Vagina (tissue), 2 donors: Measurements from ENCODE around the gene WDR72. TPM values are rescaled to one million over a fixed set of nuclear protein-coding genes. Genes with fewer than 3 reads are reported as not detected.

Experiments
- DNase-seq, 2 donors: peaks; one replicate each; pipeline ENCODE4 v3.0.0-alpha.2; 2017; ENCODE audit errors: extremely low spot score in 2 of 2
- H3K27ac ChIP-seq: fragments of 200-600 bp; sonication (generic); one replicate; pipeline ENCODE4 v1.5.1; 2019
- H3K27me3 ChIP-seq: fragments of 200-600 bp; sonication (generic); one replicate; pipeline ENCODE4 v1.5.1; 2019
- H3K36me3 ChIP-seq, 2 donors: fragments of 200-600 bp; sonication (generic); one replicate each; pipeline ENCODE4 v1.5.1; 2017 to 2019
- H3K4me1 ChIP-seq: fragments of 200-600 bp; sonication (generic); one replicate; pipeline ENCODE4 v1.5.1; 2019
- H3K4me3 ChIP-seq, 2 donors: fragments of 200-600 bp; sonication (generic); 1 replicate in 1 of 2; 2 replicates in 1 of 2; pipeline ENCODE4 v1.5.1; 2016 to 2019
- H3K9me3 ChIP-seq: fragments of 200-600 bp; sonication (generic); one replicate; pipeline ENCODE4 v1.5.1; 2019
- CTCF ChIP-seq, 3 experiments: fragments of 450-650 bp in 2 of 3; fragments of 200-600 bp in 1 of 3; sonication (generic) in 1 of 3; IDR thresholded peaks; one replicate each; pipeline ENCODE4 v1.5.1; 2017 to 2019; ENCODE audit warnings: antibody characterized with exemption in 3 of 3, mild to moderate bottlenecking in 2 of 3, moderate library complexity in 2 of 3
- POLR2A ChIP-seq, 2 donors: fragments of 450-650 bp; IDR thresholded peaks; one replicate each; pipeline ENCODE4 v1.6.1; 2017; ENCODE audit warnings: antibody characterized with exemption in 2 of 2, mild to moderate bottlenecking in 2 of 2, moderate library complexity in 2 of 2
- POLR2AphosphoS5 ChIP-seq, 2 donors: sonication (generic); formaldehyde crosslinking; IDR thresholded peaks; one replicate each; pipeline ENCODE4 v1.9.0; 2017; ENCODE audit warnings: antibody characterized with exemption in 2 of 2, mild to moderate bottlenecking in 2 of 2, low read depth in 1 of 2; ENCODE audit not compliant: insufficient read depth in 1 of 2
- intact Hi-C: fragments of 100-400 bp; cut with DNase I; formaldehyde crosslinking; loops from one replicate; pipeline ENCODE4 v1.15.1; 2023
- total RNA-seq: library from RNA; depleted of rRNA; stranded (reverse); fragments of >200 nt; gene quantifications from one replicate; pipeline ENCODE4 v1.2.3, GENCODE V29; 2016

Gene WDR72
- total RNA-seq, 1 donor from 2014 or later, result not detected

GRCh38 chr15:53566912-53567311, 192.6 kb downstream of the WDR72 start:
- no peaks in the 10 kb centered on the region for H3K36me3 ChIP-seq
- intact Hi-C loops, result no loop called here
- H3K9me3 ChIP-seq, result no peaks in the 10 kb centered on the region
- H3K4me1 ChIP-seq, result no peaks in the 10 kb centered on the region
- TF ChIP-seq POLR2AphosphoS5 (IDR thresholded peaks at IDR 0.05; ENCODE audit: insufficient read depth in 1 of 2, low read depth in 1 of 2) (no peak), POLR2A (IDR thresholded peaks at IDR 0.05) (no peak), CTCF (IDR thresholded peaks at IDR 0.05) (no peak)
- no peak overlapping the region for H3K27ac ChIP-seq
- DNase-seq, result no peak
- H3K27me3 ChIP-seq, result no peaks in the 10 kb centered on the region
- H3K4me3 ChIP-seq, result no peak overlapping the region

GRCh38 chr15:53565721-53566120, 193.7 kb downstream of the WDR72 start:
- Histone ChIP-seq H3K36me3 (no peaks in the 10 kb centered on the region), H3K4me3 (no peak overlapping the region), H3K27ac (no peak overlapping the region), H3K27me3 (no peaks in the 10 kb centered on the region), H3K9me3 (no peaks in the 10 kb centered on the region), H3K4me1 (no peaks in the 10 kb centered on the region)
- no peak for DNase-seq
- intact Hi-C loops, result no loop called here
- TF ChIP-seq POLR2AphosphoS5 (IDR thresholded peaks at IDR 0.05; ENCODE audit: insufficient read depth in 1 of 2, low read depth in 1 of 2) (no peak), CTCF (IDR thresholded peaks at IDR 0.05) (no peak), POLR2A (IDR thresholded peaks at IDR 0.05) (no peak)

- Histone ChIP-seq H3K4me1 (no peaks in the 10 kb centered on the region), H3K27me3 (no peaks in the 10 kb centered on the region), H3K36me3 (no peaks in the 10 kb centered on the region), H3K27ac (no peak overlapping the region), H3K4me3 (no peak overlapping the region), H3K9me3 (no peaks in the 10 kb centered on the region)
- DNase-seq, result no peak
- intact Hi-C loops, result no loop called here
- TF ChIP-seq POLR2AphosphoS5 (IDR thresholded peaks at IDR 0.05; ENCODE audit: insufficient read depth in 1 of 2, low read depth in 1 of 2), result no peak
- TF ChIP-seq POLR2A (IDR thresholded peaks at IDR 0.05), result no peak
- TF ChIP-seq CTCF (IDR thresholded peaks at IDR 0.05), result no peak
Measured at GRCh38 chr15:53564647-53565046, 194.8 kb downstream of the WDR72 start.

- H3K4me1 ChIP-seq, result no peaks in the 10 kb centered on the region
- intact Hi-C loops, result no loop called here
- H3K9me3 ChIP-seq, result no peaks in the 10 kb centered on the region
- no peak for DNase-seq
- no peak overlapping the region for H3K4me3 ChIP-seq
- TF ChIP-seq POLR2A (IDR thresholded peaks at IDR 0.05) (no peak), POLR2AphosphoS5 (IDR thresholded peaks at IDR 0.05; ENCODE audit: insufficient read depth in 1 of 2, low read depth in 1 of 2) (no peak), CTCF (IDR thresholded peaks at IDR 0.05) (no peak)
- no peaks in the 10 kb centered on the region for H3K36me3 ChIP-seq
- H3K27me3 ChIP-seq, result no peaks in the 10 kb centered on the region
- H3K27ac ChIP-seq, result no peak overlapping the region
Measured at GRCh38 chr15:53563627-53564026, 195.8 kb downstream of the WDR72 start.

- intact Hi-C loops, result no loop called here
- Histone ChIP-seq H3K27ac (no peak overlapping the region), H3K4me3 (no peak overlapping the region), H3K4me1 (no peaks in the 10 kb centered on the region), H3K9me3 (no peaks in the 10 kb centered on the region), H3K27me3 (no peaks in the 10 kb centered on the region), H3K36me3 (no peaks in the 10 kb centered on the region)
- no peak for DNase-seq
- TF ChIP-seq CTCF (IDR thresholded peaks at IDR 0.05), result no peak
Measured at GRCh38 chr15:53559364-53560277, 199.8 kb downstream of the WDR72 start.
